Measurements from ENCODE around the gene OR5K3.

DNA sequence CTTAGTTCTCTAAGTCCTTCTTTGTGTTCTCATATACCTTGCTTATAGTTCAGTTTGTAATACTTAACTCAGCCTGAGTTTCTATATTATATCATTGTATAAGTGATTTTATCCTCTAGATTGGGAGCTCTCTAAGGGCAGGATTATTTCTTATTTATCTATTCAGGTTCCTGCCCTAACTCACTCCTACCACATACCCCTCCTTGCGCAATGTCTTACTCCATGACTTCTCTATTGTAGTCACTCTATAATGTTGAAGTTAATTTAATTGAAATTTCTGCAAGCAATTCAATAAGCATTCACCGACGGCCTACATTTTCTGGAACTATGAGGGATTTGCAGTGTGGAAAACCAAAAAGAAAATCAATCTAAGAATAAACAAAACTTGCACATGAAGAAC lies 40.4 kb upstream of the OR5K3 start:
- TF ChIP-seq CTCF (conservative IDR thresholded peaks at IDR 0.05) (no peak), ZFX (IDR thresholded peaks at IDR 0.05) (no peak)

All from C4-2B (cell line).